B cell (primary cell): Measurements from ENCODE around the gene VEGFB. TPM values are rescaled to one million over a fixed set of nuclear protein-coding genes. Genes with fewer than 3 reads are reported as not detected.
A peak's percentile ranks its signal among the peaks of the same experiment; 100 is the strongest.

Source experiments
- ATAC-seq: fragments of 200-7000 bp; cut with Tn5 transposase; one replicate; pipeline ENCODE4 v1.10.0; 2021; ENCODE audit warnings: low read depth, mild to moderate bottlenecking, moderate number of reproducible peaks, moderate library complexity
- CTCF ChIA-PET: fragments of 350-600 bp; sonication (Branson Sonifier 250); formaldehyde crosslinking; loops from one replicate; lab custom pipeline; 2021; ENCODE audit warnings: antibody characterized with exemption, inconsistent platforms; lab: Charles Lee
- POLR2A ChIA-PET: fragments of 350-600 bp; sonication (Branson Sonifier 250); formaldehyde crosslinking; loops from one replicate; lab custom pipeline; 2021; ENCODE audit warnings: antibody characterized with exemption; lab: Charles Lee
- DNase-seq: peaks from one replicate; pipeline ENCODE4 v3.0.0; 2013
- H2AFZ ChIP-seq: 2 replicates; pipeline ENCODE4 v1.6.1; 2012; ENCODE audit warnings: mild to moderate bottlenecking, low read depth, low read length; ENCODE audit not compliant: insufficient read depth, poor library complexity, severe bottlenecking
- H3K27ac ChIP-seq, 2 donors: 1 replicate in 1 of 2; 2 replicates in 1 of 2; pipeline ENCODE4 v1.5.1; 2012 to 2013; ENCODE audit warnings: low read length in 2 of 2, mild to moderate bottlenecking in 2 of 2, moderate library complexity in 1 of 2
- H3K27me3 ChIP-seq, 4 experiments: fragments of 200-600 bp in 1 of 4; sonication (generic) in 1 of 4; replicated peaks in 1 of 4; 1 replicate in 2 of 4; 2 replicates in 2 of 4; pipeline versions ENCODE4 v1.6.1 to v1.7.0; 2013 to 2016; ENCODE audit warnings: low read length in 3 of 4, mild to moderate bottlenecking in 2 of 4, mixed read lengths in 1 of 4, moderate library complexity in 1 of 4; ENCODE audit not compliant: insufficient read depth in 4 of 4, control insufficient read depth in 3 of 4; ENCODE audit errors: control extremely low read depth in 1 of 4
- H3K36me3 ChIP-seq, 2 experiments: replicated peaks in 1 of 2; 1 replicate in 1 of 2; 2 replicates in 1 of 2; pipeline versions ENCODE4 v1.6.1 to v1.7.1; 2013; ENCODE audit warnings: low read length in 1 of 2; ENCODE audit not compliant: insufficient read depth in 2 of 2, control insufficient read depth in 1 of 2; ENCODE audit errors: control extremely low read depth in 1 of 2, extremely low read depth in 1 of 2
- H3K4me1 ChIP-seq, 2 donors: fragments of 200-600 bp in 1 of 2; sonication (generic) in 1 of 2; 1 replicate in 1 of 2; 2 replicates in 1 of 2; pipeline versions ENCODE4 v1.5.1 to v1.6.1; 2013 to 2017; ENCODE audit warnings: low read length in 2 of 2; ENCODE audit not compliant: control insufficient read depth in 2 of 2, insufficient read depth in 2 of 2
- H3K4me2 ChIP-seq: replicated peaks from 2 replicates; pipeline ENCODE3; 2012; ENCODE audit warnings: mild to moderate bottlenecking, low read depth, low read length; ENCODE audit not compliant: poor library complexity, severe bottlenecking
- H3K4me3 ChIP-seq, 5 experiments: fragments of 200-600 bp in 1 of 5; sonication (generic) in 1 of 5; 1 replicate in 3 of 5; 2 replicates in 2 of 5; pipeline versions ENCODE4 v1.5.1 to v1.7.0; 2011 to 2016; ENCODE audit warnings: low read length in 4 of 5, mild to moderate bottlenecking in 4 of 5, low read depth in 2 of 5, control low read depth in 1 of 5, moderate library complexity in 1 of 5; ENCODE audit not compliant: insufficient read depth in 1 of 5; ENCODE audit errors: control extremely low read depth in 1 of 5, extremely low read depth in 1 of 5
- H3K79me2 ChIP-seq: fragments of 200-600 bp; sonication (generic); one replicate; pipeline ENCODE4 v1.6.0; 2016; ENCODE audit warnings: low read length; ENCODE audit not compliant: control insufficient read depth, insufficient read depth
- H3K9ac ChIP-seq: fragments of 200-600 bp; sonication (generic); 2 replicates; pipeline ENCODE4 v1.6.1; 2017; ENCODE audit warnings: mild to moderate bottlenecking, low read length, moderate library complexity
- H3K9me3 ChIP-seq, 3 donors: one replicate each; pipeline versions ENCODE4 v1.6.1 to v1.7.1; 2013; ENCODE audit warnings: low read length in 2 of 3; ENCODE audit not compliant: control insufficient read depth in 2 of 3, insufficient read depth in 1 of 3; ENCODE audit errors: control extremely low read depth in 1 of 3
- H4K20me1 ChIP-seq: 2 replicates; pipeline ENCODE4 v1.6.0; 2012; ENCODE audit warnings: mild to moderate bottlenecking, low read length; ENCODE audit not compliant: insufficient read depth, control insufficient read depth, poor library complexity, severe bottlenecking
- H3K27ac Mint-ChIP-seq: one replicate; pipeline ENCODE4 v1.8.0; 2021; ENCODE audit warnings: mixed read lengths
- H3K27me3 Mint-ChIP-seq: one replicate; pipeline ENCODE4 v1.8.0; 2021; ENCODE audit warnings: mixed read lengths
- H3K4me1 Mint-ChIP-seq: one replicate; pipeline ENCODE4 v1.8.0; 2021; ENCODE audit warnings: mixed read lengths
- H3K4me3 Mint-ChIP-seq: one replicate; pipeline ENCODE4 v1.8.0; 2021; ENCODE audit warnings: mixed read lengths
- H3K9me3 Mint-ChIP-seq: one replicate; pipeline ENCODE4 v1.8.0; 2022; ENCODE audit warnings: mixed read lengths; ENCODE audit not compliant: insufficient read depth
- CTCF ChIP-seq: fragments of 200-600 bp; IDR thresholded peaks from one replicate; pipeline ENCODE4 v1.8.0; 2022; ENCODE audit warnings: antibody characterized with exemption, mild to moderate bottlenecking
- EZH2 ChIP-seq: IDR thresholded peaks from 2 replicates; pipeline ENCODE4 v1.6.1; 2012; ENCODE audit warnings: borderline replicate concordance, low read depth, mild to moderate bottlenecking, moderate library complexity, low read length; ENCODE audit not compliant: insufficient read depth, poor library complexity, severe bottlenecking
- WGBS: methylation state at CpG from one replicate; pipeline ENCODE4 v1.1.5; 2013; ENCODE audit warnings: missing lambda C conversion rate; ENCODE audit not compliant: insufficient coverage; 5-methylcytosine and 5-hydroxymethylcytosine counted together
- intact Hi-C: fragments of 100-400 bp; cut with micrococcal nuclease; formaldehyde crosslinking; loops from one replicate; pipeline ENCODE4 v1.10.0; 2022
- polyA plus RNA-seq: library from polyadenylated mRNA; depleted of rRNA; stranded (reverse); fragments of >200 nt; gene quantifications from 2 replicates; pipeline ENCODE4 v1.2.3, GENCODE V29; 2012
- total RNA-seq, 2 donors: library from RNA; stranded (reverse); fragments of 120-200 nt in 1 of 2; gene quantifications; 1 replicate in 1 of 2; 2 replicates in 1 of 2; pipeline versions ENCODE4 v1.2.3 to v1.2.4, GENCODE V29; 2013 to 2022

The VEGFB gene
- total and polyA plus RNA-seq, 2 donors (not counting 1 experiment from before 2014, with no cell fraction given) = 56.4 to 152 TPM

- 26% methylated on average over 12 of the region's 13 CpGs for WGBS
- peak overlapping the region in 4 of 5 experiments; percentile 41 to 87 (median 50) for H3K4me3 ChIP-seq
- H3K27ac Mint-ChIP-seq = peak overlapping the region; percentile 26
Observed at GRCh38 chr11:64250415-64251015, 16.1 kb downstream of the VEGFB start.

More at GRCh38 chr11:64250415-64251015, 16.1 kb downstream of the VEGFB start:
- H3K4me1 Mint-ChIP-seq = peaks cover 28% of the 10 kb centered on the region
- Histone ChIP-seq H3K27me3 (no peaks in the 10 kb centered on the region), H3K36me3 (no peaks in the 10 kb centered on the region), H3K4me1 (peaks cover 19 to 43% of the 10 kb centered on the region in 2 donors), H3K9me3 (no peaks in the 10 kb centered on the region), H3K4me2 (peak overlapping the region; percentile 90), H4K20me1 (no peaks in the 10 kb centered on the region), H3K27ac (no peak overlapping the region), H3K79me2 (peaks cover 4% of the 10 kb centered on the region), H2AFZ (peak overlapping the region; percentile 82), H3K9ac (peak overlapping the region; percentile 53)
- no peaks in the 10 kb centered on the region for H3K9me3 Mint-ChIP-seq
- intact Hi-C loops = loop anchor here (1.0 kb wide), 4 partner anchors 19 to 54 kb away; partner anchors contain the start of genes BAD, NUDT22 and TRPT1
- POLR2A ChIA-PET = interaction anchor here (0.8 to 1.8 kb wide), 5 partner anchors 9 to 68 kb away, joined by 3 to 5 read pairs (median 3); partner anchors contain the start of genes FKBP2 and PRDX5
- CTCF ChIA-PET = interaction anchor here (0.8 to 10.4 kb wide), 14 partner anchors 9 to 65 kb away, joined by 3 to 141 read pairs (median 8); partner anchors contain the start of genes BAD, CATSPERZ, DNAJC4 and FERMT3
- DNase-seq = no peak
- TF ChIP-seq CTCF = no peak
- no peak for TF ChIP-seq EZH2
- peak overlapping the region; percentile 89 for H3K4me3 Mint-ChIP-seq
- no peak for ATAC-seq
- H3K27me3 Mint-ChIP-seq = no peaks in the 10 kb centered on the region
